Pancreas (tissue), 10 donors: ENCODE results near the gene CYTH4. TPM values are rescaled to one million over a fixed set of nuclear protein-coding genes. Genes with fewer than 3 reads are reported as not detected.
A peak's percentile ranks its signal among the peaks of the same experiment; 100 is the strongest.

Experiments
- ATAC-seq, 4 donors: fragments of 200-7000 bp; cut with Tn5 transposase; one replicate each; pipeline versions ENCODE4 v1.8.0 to v1.9.1; 2020; ENCODE audit warnings: mild to moderate bottlenecking in 4 of 4, moderate library complexity in 4 of 4
- DNase-seq, 6 donors: peaks; one replicate each; pipeline ENCODE4 v3.0.0-alpha.2; 2020
- FAIRE-seq: peaks from 2 replicates; lab custom pipeline; 2012; peaks lifted over from hg19 to GRCh38; lab: Jason Lieb, UNC
- H3K27ac ChIP-seq, 4 donors: fragments of 200-600 bp; sonication (generic); 1 replicate in 3 of 4; 2 replicates in 1 of 4; pipeline versions ENCODE4 v1.5.0 to v1.8.0; 2020
- H3K27me3 ChIP-seq, 4 donors: fragments of 200-600 bp; one replicate each; pipeline ENCODE4 v1.8.0; 2021
- H3K36me3 ChIP-seq, 3 donors: fragments of 200-600 bp; sonication (generic) in 1 of 3; one replicate each; pipeline versions ENCODE4 v1.5.0 to v1.8.0; 2020 to 2021
- H3K4me1 ChIP-seq, 3 donors: fragments of 200-600 bp; one replicate each; pipeline ENCODE4 v1.8.0; 2021
- H3K4me3 ChIP-seq, 4 donors: fragments of 200-600 bp; sonication (generic) in 2 of 4; one replicate each; pipeline versions ENCODE4 v1.5.0 to v1.8.0; 2020 to 2021
- H3K9me3 ChIP-seq, 4 donors: fragments of 200-600 bp; one replicate each; pipeline ENCODE4 v1.8.0; 2021
- CTCF ChIP-seq, 4 donors: fragments of 200-600 bp; sonication (generic) in 3 of 4; IDR thresholded peaks; one replicate each; pipeline versions ENCODE4 v1.5.0 to v1.8.0; 2021; ENCODE audit warnings: antibody characterized with exemption in 4 of 4
- WGBS, 2 donors: extraction: QIAGEN DNeasy Blood & Tissue Kit; methylation state at CpG; one replicate each; pipeline ENCODE4 v1.1.7; 2013; 5-methylcytosine and 5-hydroxymethylcytosine counted together
- intact Hi-C, 3 donors: fragments of 100-400 bp; cut with DNase I; formaldehyde crosslinking; loops; one replicate each; pipeline versions ENCODE4 v1.11.1 to v1.14.2; 2022
- polyA plus RNA-seq, 2 donors: library from polyadenylated mRNA; stranded (reverse); fragments of 200-250 nt; gene quantifications; one replicate each; pipeline ENCODE4 v1.2.3, GENCODE V29; 2013
- total RNA-seq, 6 donors: library from RNA; stranded (reverse); fragmentation: NEBNext Ultra II Directional in 4 of 6; extraction: Animal tissue kit (Norgen Biotek cat#: 25700) in 4 of 6; gene quantifications; one replicate each; pipeline versions ENCODE4 v1.2.1 to v1.2.4, GENCODE V29; 2021 to 2023
- donor health status: healthy with polysubstance abuse.
- donor health status: DM: no; HTN: no; CAD: no; lungs with moderate emphysema.
- donor health status: DM: no; HTN: no; CAD: no.
- donor health status: control.
- donor health status: control.
- donor health status: Bipolar disorder and iron deficiency.
- donor health status: DM: yes; HTN: yes; CAD: no.
- donor health status: DM: no; HTN: no; CAD: no.
- donor health status: DM: no; HTN: no; CAD: no.
- donor health status: DM: yes; HTN: yes; CAD: no.

CYTH4 gene
- total and polyA plus RNA-seq, 8 donors: 0.79 to 12.0 (median 2.8) TPM

- Histone ChIP-seq H3K27me3 (peaks cover 0 to 16% (median 0%) of the 10 kb centered on the region in 4 donors), H3K36me3 (no peaks in the 10 kb centered on the region), H3K27ac (no peak overlapping the region), H3K4me3 (no peak overlapping the region), H3K4me1 (no peaks in the 10 kb centered on the region), H3K9me3 (no peaks in the 10 kb centered on the region)
- no peak for TF ChIP-seq CTCF (IDR thresholded peaks at IDR 0.05)
- DNase-seq (peak in 1 of 6 donors; percentile 15), FAIRE-seq (no peak), ATAC-seq (peak in 1 of 4 donors; percentile 21)
- WGBS, 2 donors: 56 to 71% methylated on average over 8 of the region's 8 CpGs
- intact Hi-C loops: no loop called here
Observed at GRCh38 chr22:37336579-37336978, 54.3 kb downstream of the CYTH4 start.

GRCh38 chr22:37337204-37337943, 55.1 kb downstream of the CYTH4 start:
- Histone ChIP-seq H3K4me1 (no peaks in the 10 kb centered on the region), H3K27ac (no peak overlapping the region), H3K36me3 (no peaks in the 10 kb centered on the region), H3K27me3 (peaks cover 0 to 16% (median 0%) of the 10 kb centered on the region in 4 donors), H3K4me3 (no peak overlapping the region), H3K9me3 (no peaks in the 10 kb centered on the region)
- WGBS, 2 donors: 83 to 89% methylated on average over 7 to 8 of the region's 8 CpGs
- FAIRE-seq (no peak), ATAC-seq (no peak), DNase-seq (peak in 1 of 6 donors; percentile 17)
- intact Hi-C loops: no loop called here
- TF ChIP-seq CTCF (IDR thresholded peaks at IDR 0.05): no peak

- no peaks in the 10 kb centered on the region for H3K9me3 ChIP-seq
- no peak overlapping the region for H3K4me3 ChIP-seq
- no peak for FAIRE-seq
- WGBS, 2 donors: 83 to 86% methylated on average over 10 of the region's 10 CpGs
- ATAC-seq: no peak
- no peak for DNase-seq
- H3K27ac ChIP-seq: no peak overlapping the region
- H3K27me3 ChIP-seq: peaks cover 0 to 7% (median 0%) of the 10 kb centered on the region in 4 donors
- no peaks in the 10 kb centered on the region for H3K4me1 ChIP-seq
- intact Hi-C loops: no loop called here
- no peaks in the 10 kb centered on the region for H3K36me3 ChIP-seq
- TF ChIP-seq CTCF (IDR thresholded peaks at IDR 0.05): no peak
Observed at GRCh38 chr22:37338539-37339246, 56.4 kb downstream of the CYTH4 start.

DNA sequence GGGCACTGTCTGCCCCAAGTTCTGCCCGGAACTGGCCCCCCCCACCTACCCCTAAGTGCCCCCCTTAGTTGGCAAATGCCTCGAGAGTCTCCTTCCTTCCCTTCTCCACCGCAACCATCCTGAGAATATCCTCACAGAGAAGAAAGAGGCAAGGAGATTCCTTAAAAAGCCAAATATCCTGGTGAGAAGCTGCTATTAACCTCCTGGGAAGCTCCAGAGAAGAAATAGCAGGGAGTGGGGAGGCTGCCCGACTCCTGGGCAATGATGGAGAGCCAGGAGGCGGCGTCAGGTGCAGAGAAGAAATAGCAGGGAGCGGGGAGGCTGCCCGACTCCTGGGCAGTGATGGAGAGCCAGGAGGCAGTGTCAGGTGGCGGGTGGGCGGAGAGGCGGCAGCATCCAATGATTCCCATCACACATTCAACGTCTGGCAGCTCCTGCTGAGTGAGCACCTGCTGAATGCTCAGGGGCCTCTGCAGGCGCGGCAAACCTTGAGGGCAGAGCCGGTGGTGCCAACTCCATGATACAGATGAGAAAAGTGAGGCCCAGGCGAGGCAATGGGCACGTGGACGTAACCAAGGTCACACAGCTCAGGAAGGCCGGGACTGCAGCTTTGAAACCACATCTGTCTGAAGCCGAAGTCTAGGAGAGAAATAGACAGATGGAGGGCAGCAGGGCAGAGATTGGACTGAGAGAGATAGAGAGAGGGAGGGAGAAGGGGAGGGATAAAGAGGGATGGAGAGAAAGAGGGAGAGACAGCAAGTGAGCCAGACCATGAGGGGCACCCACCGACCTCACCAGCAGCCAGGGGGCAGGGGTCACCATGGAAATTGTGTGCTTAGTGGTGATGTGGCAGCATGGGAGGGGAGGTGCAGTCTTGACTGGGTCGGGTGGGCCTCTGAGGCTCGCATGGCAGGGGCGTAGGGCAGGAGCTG, 58.3 kb downstream of the CYTH4 start:
- no peaks in the 10 kb centered on the region for H3K4me1 ChIP-seq
- H3K36me3 ChIP-seq: no peaks in the 10 kb centered on the region
- H3K27me3 ChIP-seq: no peaks in the 10 kb centered on the region
- FAIRE-seq (no peak), DNase-seq (peak in 1 of 6 donors; percentile 33), ATAC-seq (no peak)
- no peak for TF ChIP-seq CTCF (IDR thresholded peaks at IDR 0.05)
- intact Hi-C loops: no loop called here
- H3K27ac ChIP-seq: no peak overlapping the region
- H3K4me3 ChIP-seq: no peak overlapping the region
- no peaks in the 10 kb centered on the region for H3K9me3 ChIP-seq
- 40 to 44% methylated on average over 23 to 24 of the region's 24 CpGs for WGBS, 2 donors
